Sigmoid colon (tissue), 4 donors: ENCODE data around the gene SLC5A12.

Source experiments
- EP300 ChIP-seq, 4 donors: sonication (generic); formaldehyde crosslinking; IDR thresholded peaks; one replicate each; pipeline ENCODE4 v1.6.1; 2017; ENCODE audit warnings: antibody characterized with exemption in 4 of 4
- POLR2AphosphoS5 ChIP-seq, 4 donors: sonication (generic); formaldehyde crosslinking; IDR thresholded peaks; one replicate each; pipeline ENCODE4 v1.6.1; 2017; ENCODE audit warnings: antibody characterized with exemption in 4 of 4
- TF ChIP-seq, protein P1 (sequence below), 4 experiments: fragments of 450-650 bp in 3 of 4; fragments of 200-600 bp in 1 of 4; IDR thresholded peaks; one replicate each; pipeline ENCODE4 v1.5.1; 2016 to 2019; ENCODE audit warnings: antibody characterized with exemption in 4 of 4, mild to moderate bottlenecking in 3 of 4, moderate library complexity in 2 of 4

DNA sequence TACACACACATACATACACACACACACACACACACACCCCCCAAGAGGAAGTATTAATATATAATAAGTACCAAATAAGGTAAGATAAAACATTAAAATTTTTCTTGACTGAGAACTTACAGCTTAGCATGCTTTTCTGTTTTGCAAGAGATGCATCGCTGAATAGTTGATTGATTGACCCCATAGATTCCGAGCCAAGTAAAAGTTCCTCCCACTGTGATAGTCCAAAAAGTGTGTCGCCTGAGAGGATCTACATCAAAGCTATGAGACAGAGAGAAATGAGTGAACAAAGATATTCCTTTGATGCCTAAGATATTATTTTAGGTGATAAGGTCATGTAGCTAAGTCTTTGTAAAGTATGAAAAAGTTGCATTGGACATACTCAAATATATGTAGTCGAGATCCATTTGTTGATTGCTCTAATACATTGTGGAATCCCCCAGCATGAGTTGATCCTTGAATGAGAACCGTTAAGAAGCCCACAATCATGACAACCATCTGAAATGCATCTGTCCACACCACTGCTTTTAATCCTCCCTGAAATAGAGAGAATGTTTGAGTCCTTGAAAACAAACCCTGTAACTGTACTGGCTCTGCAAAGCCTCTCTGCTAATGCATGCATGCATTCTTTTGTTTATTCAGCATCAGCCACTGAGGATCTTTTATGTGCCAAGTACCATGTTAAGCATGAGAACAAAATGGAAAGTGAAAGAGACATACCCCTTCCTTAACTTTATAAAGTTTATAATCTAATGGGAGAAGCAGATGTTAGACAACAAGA lies 18.3 kb downstream of the SLC5A12 start:
- TF ChIP-seq, protein P1, sequence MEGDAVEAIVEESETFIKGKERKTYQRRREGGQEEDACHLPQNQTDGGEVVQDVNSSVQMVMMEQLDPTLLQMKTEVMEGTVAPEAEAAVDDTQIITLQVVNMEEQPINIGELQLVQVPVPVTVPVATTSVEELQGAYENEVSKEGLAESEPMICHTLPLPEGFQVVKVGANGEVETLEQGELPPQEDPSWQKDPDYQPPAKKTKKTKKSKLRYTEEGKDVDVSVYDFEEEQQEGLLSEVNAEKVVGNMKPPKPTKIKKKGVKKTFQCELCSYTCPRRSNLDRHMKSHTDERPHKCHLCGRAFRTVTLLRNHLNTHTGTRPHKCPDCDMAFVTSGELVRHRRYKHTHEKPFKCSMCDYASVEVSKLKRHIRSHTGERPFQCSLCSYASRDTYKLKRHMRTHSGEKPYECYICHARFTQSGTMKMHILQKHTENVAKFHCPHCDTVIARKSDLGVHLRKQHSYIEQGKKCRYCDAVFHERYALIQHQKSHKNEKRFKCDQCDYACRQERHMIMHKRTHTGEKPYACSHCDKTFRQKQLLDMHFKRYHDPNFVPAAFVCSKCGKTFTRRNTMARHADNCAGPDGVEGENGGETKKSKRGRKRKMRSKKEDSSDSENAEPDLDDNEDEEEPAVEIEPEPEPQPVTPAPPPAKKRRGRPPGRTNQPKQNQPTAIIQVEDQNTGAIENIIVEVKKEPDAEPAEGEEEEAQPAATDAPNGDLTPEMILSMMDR (IDR thresholded peaks at IDR 0.05), result no peak
- no peak for TF ChIP-seq POLR2AphosphoS5 (IDR thresholded peaks at IDR 0.05)
- no peak for TF ChIP-seq EP300 (IDR thresholded peaks at IDR 0.05)
